Panc1 (cell line): ENCODE data around the gene OR52M1.
A peak's percentile ranks its signal among the peaks of the same experiment; 100 is the strongest.

Experiments used
- TF ChIP-seq, protein P1 (sequence below), 2 experiments: IDR thresholded peaks; 2 replicates each; pipeline ENCODE4 v1.6.1; 2011 to 2012; ENCODE audit warnings: low read depth in 2 of 2, control low read depth in 1 of 2, low read length in 1 of 2, mild to moderate bottlenecking in 1 of 2, moderate library complexity in 1 of 2; ENCODE audit not compliant: insufficient read depth in 1 of 2
- TF ChIP-seq, protein P2 (sequence below): fragments of 450-650 bp; IDR thresholded peaks from 2 replicates; pipeline ENCODE4 v1.5.1; 2017; ENCODE audit warnings: mild to moderate bottlenecking

DNA sequence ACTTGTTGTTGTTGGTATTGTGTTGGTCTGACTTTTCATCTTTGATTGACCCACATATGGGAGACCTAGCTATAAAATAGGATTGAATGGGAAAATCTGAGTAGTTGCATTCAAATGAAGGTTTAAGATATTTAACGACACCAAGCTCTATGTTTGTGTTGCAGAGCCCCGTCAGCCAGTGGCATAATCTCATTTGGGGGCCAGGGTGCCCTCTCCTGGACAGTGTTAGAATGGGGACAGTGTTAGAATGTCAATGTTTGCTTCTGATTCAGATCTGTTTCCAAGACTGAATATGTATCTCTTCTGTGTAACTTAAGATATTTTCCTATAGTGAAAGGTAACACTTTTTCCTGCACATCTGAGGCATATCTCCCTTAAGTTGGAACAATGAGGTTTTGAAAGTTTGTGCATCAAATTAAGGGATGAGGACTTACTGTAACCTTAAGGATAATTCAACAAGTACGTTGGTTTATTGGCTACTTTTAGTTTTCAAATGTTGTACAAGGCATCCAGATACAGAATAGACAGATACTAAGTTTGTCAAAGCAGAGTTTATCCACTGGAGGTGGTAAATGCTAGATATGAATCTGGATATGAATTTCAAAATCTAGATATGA, 5.3 kb upstream of the OR52M1 start:
- TF ChIP-seq, protein P1, sequence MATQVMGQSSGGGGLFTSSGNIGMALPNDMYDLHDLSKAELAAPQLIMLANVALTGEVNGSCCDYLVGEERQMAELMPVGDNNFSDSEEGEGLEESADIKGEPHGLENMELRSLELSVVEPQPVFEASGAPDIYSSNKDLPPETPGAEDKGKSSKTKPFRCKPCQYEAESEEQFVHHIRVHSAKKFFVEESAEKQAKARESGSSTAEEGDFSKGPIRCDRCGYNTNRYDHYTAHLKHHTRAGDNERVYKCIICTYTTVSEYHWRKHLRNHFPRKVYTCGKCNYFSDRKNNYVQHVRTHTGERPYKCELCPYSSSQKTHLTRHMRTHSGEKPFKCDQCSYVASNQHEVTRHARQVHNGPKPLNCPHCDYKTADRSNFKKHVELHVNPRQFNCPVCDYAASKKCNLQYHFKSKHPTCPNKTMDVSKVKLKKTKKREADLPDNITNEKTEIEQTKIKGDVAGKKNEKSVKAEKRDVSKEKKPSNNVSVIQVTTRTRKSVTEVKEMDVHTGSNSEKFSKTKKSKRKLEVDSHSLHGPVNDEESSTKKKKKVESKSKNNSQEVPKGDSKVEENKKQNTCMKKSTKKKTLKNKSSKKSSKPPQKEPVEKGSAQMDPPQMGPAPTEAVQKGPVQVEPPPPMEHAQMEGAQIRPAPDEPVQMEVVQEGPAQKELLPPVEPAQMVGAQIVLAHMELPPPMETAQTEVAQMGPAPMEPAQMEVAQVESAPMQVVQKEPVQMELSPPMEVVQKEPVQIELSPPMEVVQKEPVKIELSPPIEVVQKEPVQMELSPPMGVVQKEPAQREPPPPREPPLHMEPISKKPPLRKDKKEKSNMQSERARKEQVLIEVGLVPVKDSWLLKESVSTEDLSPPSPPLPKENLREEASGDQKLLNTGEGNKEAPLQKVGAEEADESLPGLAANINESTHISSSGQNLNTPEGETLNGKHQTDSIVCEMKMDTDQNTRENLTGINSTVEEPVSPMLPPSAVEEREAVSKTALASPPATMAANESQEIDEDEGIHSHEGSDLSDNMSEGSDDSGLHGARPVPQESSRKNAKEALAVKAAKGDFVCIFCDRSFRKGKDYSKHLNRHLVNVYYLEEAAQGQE (IDR thresholded peaks at IDR 0.05; ENCODE audit: insufficient read depth in 1 of 2, low read depth in 2 of 2, low read length in 1 of 2) = no peak
- TF ChIP-seq, protein P2, sequence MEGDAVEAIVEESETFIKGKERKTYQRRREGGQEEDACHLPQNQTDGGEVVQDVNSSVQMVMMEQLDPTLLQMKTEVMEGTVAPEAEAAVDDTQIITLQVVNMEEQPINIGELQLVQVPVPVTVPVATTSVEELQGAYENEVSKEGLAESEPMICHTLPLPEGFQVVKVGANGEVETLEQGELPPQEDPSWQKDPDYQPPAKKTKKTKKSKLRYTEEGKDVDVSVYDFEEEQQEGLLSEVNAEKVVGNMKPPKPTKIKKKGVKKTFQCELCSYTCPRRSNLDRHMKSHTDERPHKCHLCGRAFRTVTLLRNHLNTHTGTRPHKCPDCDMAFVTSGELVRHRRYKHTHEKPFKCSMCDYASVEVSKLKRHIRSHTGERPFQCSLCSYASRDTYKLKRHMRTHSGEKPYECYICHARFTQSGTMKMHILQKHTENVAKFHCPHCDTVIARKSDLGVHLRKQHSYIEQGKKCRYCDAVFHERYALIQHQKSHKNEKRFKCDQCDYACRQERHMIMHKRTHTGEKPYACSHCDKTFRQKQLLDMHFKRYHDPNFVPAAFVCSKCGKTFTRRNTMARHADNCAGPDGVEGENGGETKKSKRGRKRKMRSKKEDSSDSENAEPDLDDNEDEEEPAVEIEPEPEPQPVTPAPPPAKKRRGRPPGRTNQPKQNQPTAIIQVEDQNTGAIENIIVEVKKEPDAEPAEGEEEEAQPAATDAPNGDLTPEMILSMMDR = peak; percentile 86
